Natural killer cell (primary cell): ENCODE results near the gene RXRG. TPM values are rescaled to one million over a fixed set of nuclear protein-coding genes. Genes with fewer than 3 reads are reported as not detected.

Experiments used
- ATAC-seq, 3 donors: fragments of 150-1000 bp in 2 of 3; fragments of 200-7000 bp in 1 of 3; cut with Tn5 transposase; 1 replicate in 1 of 3; 2 replicates in 2 of 3; pipeline ENCODE4 v1.10.0; 2021; ENCODE audit warnings: mild to moderate bottlenecking in 2 of 3, moderate library complexity in 2 of 3
- DNase-seq, 2 donors: peaks; one replicate each; pipeline versions ENCODE4 v3.0.0 to v3.0.0-alpha.2; 2013 to 2021; ENCODE audit warnings: mixed read lengths in 1 of 2
- H3K27ac ChIP-seq: one replicate; pipeline ENCODE4 v1.5.1; 2013; ENCODE audit warnings: mild to moderate bottlenecking, low read length
- H3K27me3 ChIP-seq: one replicate; pipeline ENCODE4 v1.6.1; 2013; ENCODE audit warnings: low read length; ENCODE audit not compliant: control insufficient read depth, insufficient read depth
- H3K36me3 ChIP-seq: one replicate; pipeline ENCODE4 v1.6.1; 2013; ENCODE audit warnings: low read length; ENCODE audit not compliant: control insufficient read depth, insufficient read depth
- H3K4me1 ChIP-seq: one replicate; pipeline ENCODE4 v1.6.1; 2013; ENCODE audit warnings: low read length; ENCODE audit not compliant: control insufficient read depth, insufficient read depth
- H3K4me3 ChIP-seq: one replicate; pipeline ENCODE4 v1.5.1; 2013; ENCODE audit warnings: low read length
- H3K9me3 ChIP-seq: one replicate; pipeline ENCODE4 v1.6.1; 2013; ENCODE audit warnings: low read length; ENCODE audit not compliant: control insufficient read depth, insufficient read depth
- H3K27ac Mint-ChIP-seq, 2 donors: one replicate each; pipeline ENCODE4 v1.8.0; 2022; ENCODE audit warnings: mild to moderate bottlenecking in 2 of 2, mixed read lengths in 2 of 2, moderate library complexity in 1 of 2
- H3K27me3 Mint-ChIP-seq, 2 donors: one replicate each; pipeline ENCODE4 v1.8.0; 2022; ENCODE audit warnings: low read depth in 2 of 2, mixed read lengths in 2 of 2
- H3K36me3 Mint-ChIP-seq: one replicate; pipeline ENCODE4 v1.8.0; 2022; ENCODE audit warnings: mixed read lengths
- H3K4me1 Mint-ChIP-seq, 2 donors: one replicate each; pipeline ENCODE4 v1.8.0; 2022; ENCODE audit warnings: mixed read lengths in 2 of 2
- H3K4me3 Mint-ChIP-seq: one replicate; pipeline ENCODE4 v1.8.0; 2022; ENCODE audit warnings: mild to moderate bottlenecking, moderate library complexity, mixed read lengths
- H3K9me3 Mint-ChIP-seq, 2 donors: one replicate each; pipeline ENCODE4 v1.8.0; 2022; ENCODE audit warnings: mixed read lengths in 2 of 2
- CTCF ChIP-seq: fragments of 200-600 bp; IDR thresholded peaks from one replicate; pipeline ENCODE4 v1.8.0; 2022; ENCODE audit warnings: antibody characterized with exemption
- WGBS: methylation state at CpG from one replicate; pipeline ENCODE4 v1.1.7; 2013; ENCODE audit warnings: missing lambda C conversion rate; ENCODE audit not compliant: insufficient coverage; 5-methylcytosine and 5-hydroxymethylcytosine counted together
- intact Hi-C: fragments of 100-400 bp; cut with micrococcal nuclease; formaldehyde crosslinking; loops from one replicate; pipeline ENCODE4 v1.14.2; 2022
- total RNA-seq, 4 donors: library from RNA; stranded (reverse); fragments of 120-200 nt in 1 of 4; gene quantifications; one replicate each; pipeline versions ENCODE4 v1.2.3 to v1.2.4, GENCODE V29; 2013 to 2022

RXRG gene
- total RNA-seq, 3 donors from 2014 or later (not counting 1 experiment from before 2014, with no cell fraction given), result not detected

- Histone ChIP-seq H3K27ac (no peak overlapping the region), H3K27me3 (peaks cover 31% of the 10 kb centered on the region), H3K4me3 (no peak overlapping the region), H3K9me3 (no peaks in the 10 kb centered on the region), H3K4me1 (peaks cover 7% of the 10 kb centered on the region), H3K36me3 (no peaks in the 10 kb centered on the region)
- Mint-ChIP-seq H3K27ac (no peak overlapping the region), H3K4me1 (no peaks in the 10 kb centered on the region), H3K9me3 (no peaks in the 10 kb centered on the region), H3K4me3 (no peak overlapping the region), H3K27me3 (peaks cover 29 to 32% of the 10 kb centered on the region in 2 donors), H3K36me3 (peaks cover 4% of the 10 kb centered on the region)
- ATAC-seq (no peak), DNase-seq (no peak)
- no peak for TF ChIP-seq CTCF
- intact Hi-C loops, result no loop called here
These were observed 2.3 kb downstream of the RXRG start for GRCh38 chr1:165442653-165443052.

- no peak overlapping the region for H3K27ac Mint-ChIP-seq
- H3K9me3 ChIP-seq, result no peaks in the 10 kb centered on the region
- no peaks in the 10 kb centered on the region for H3K36me3 ChIP-seq
- DNase-seq (no peak), ATAC-seq (no peak)
- peaks cover 2% of the 10 kb centered on the region for H3K36me3 Mint-ChIP-seq
- no peak for TF ChIP-seq CTCF
- H3K4me3 ChIP-seq, result no peak overlapping the region
- peaks cover 28% of the 10 kb centered on the region for H3K27me3 ChIP-seq
- no peaks in the 10 kb centered on the region for H3K9me3 Mint-ChIP-seq
- no peaks in the 10 kb centered on the region for H3K4me1 Mint-ChIP-seq
- H3K27me3 Mint-ChIP-seq, result peaks cover 29 to 38% of the 10 kb centered on the region in 2 donors
- peaks cover 7% of the 10 kb centered on the region for H3K4me1 ChIP-seq
- WGBS, result 81% methylated on average over 3 of the region's 3 CpGs
- intact Hi-C loops, result no loop called here
- H3K4me3 Mint-ChIP-seq, result no peak overlapping the region
- no peak overlapping the region for H3K27ac ChIP-seq
These were observed 2.9 kb downstream of the RXRG start for GRCh38 chr1:165442053-165442452.

- intact Hi-C loops, result no loop called here
- no peak for TF ChIP-seq CTCF
- H3K27ac ChIP-seq, result no peak overlapping the region
- no peaks in the 10 kb centered on the region for H3K36me3 Mint-ChIP-seq
- no peaks in the 10 kb centered on the region for H3K9me3 Mint-ChIP-seq
- H3K4me1 Mint-ChIP-seq, result no peaks in the 10 kb centered on the region
- 65% methylated on average over 3 of the region's 5 CpGs for WGBS
- no peaks in the 10 kb centered on the region for H3K9me3 ChIP-seq
- H3K4me3 Mint-ChIP-seq, result no peak overlapping the region
- H3K4me1 ChIP-seq, result peaks cover 7% of the 10 kb centered on the region
- H3K4me3 ChIP-seq, result no peak overlapping the region
- no peaks in the 10 kb centered on the region for H3K36me3 ChIP-seq
- DNase-seq (no peak), ATAC-seq (no peak)
- H3K27ac Mint-ChIP-seq, result no peak overlapping the region
- peaks cover 27 to 45% of the 10 kb centered on the region in 2 donors for H3K27me3 Mint-ChIP-seq
- H3K27me3 ChIP-seq, result peaks cover 21% of the 10 kb centered on the region
These were observed 3.6 kb downstream of the RXRG start for GRCh38 chr1:165441166-165441880.

DNA sequence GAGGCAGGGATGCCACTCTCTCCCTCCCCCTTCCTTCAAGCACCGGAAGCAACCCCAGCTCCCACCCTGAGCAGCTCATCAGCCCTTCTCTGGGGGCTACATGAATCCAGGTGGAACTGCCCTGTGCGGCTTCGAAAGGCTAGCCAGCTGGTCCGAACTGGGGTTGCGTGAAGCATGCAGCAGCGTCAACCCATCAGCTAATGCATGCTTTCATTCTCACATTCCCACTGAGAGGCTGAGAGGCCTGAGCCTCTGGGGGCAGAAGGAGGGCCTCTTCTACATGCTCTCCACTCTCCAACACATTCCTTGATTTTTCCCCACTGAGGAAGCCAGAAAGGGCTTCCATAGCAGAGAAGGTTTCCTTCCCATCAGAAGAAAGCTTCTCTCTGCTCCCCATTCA, 5.6 kb downstream of the RXRG start:
- Mint-ChIP-seq H3K36me3 (no peaks in the 10 kb centered on the region), H3K27me3 (peaks cover 30 to 48% of the 10 kb centered on the region in 2 donors), H3K27ac (no peak overlapping the region), H3K4me1 (no peaks in the 10 kb centered on the region), H3K4me3 (no peak overlapping the region), H3K9me3 (no peaks in the 10 kb centered on the region)
- Histone ChIP-seq H3K4me3 (no peak overlapping the region), H3K27me3 (peaks cover 3% of the 10 kb centered on the region), H3K9me3 (no peaks in the 10 kb centered on the region), H3K27ac (no peak overlapping the region), H3K36me3 (no peaks in the 10 kb centered on the region), H3K4me1 (no peaks in the 10 kb centered on the region)
- intact Hi-C loops, result no loop called here
- 72% methylated on average over 6 of the region's 6 CpGs for WGBS
- TF ChIP-seq CTCF, result no peak
- DNase-seq (no peak), ATAC-seq (no peak)
